NCI-H1930 (cell line): ENCODE measurements around the gene SLC12A8.

ENCODE experiments used
- DNase-seq, 2 experiments: peaks; one replicate each; lab custom pipeline; 2025; lab: John Stamatoyannopoulos, UW

SLC12A8 gene

GRCh38 chr3:125212509-125213363 is at the start of gene SLC12A8:
SLC12A8 (minus strand) TSS chr3:125212748; CDS start chr3:125211349, 1,399 bp downstream.
- DNase-seq = no peak

DNA sequence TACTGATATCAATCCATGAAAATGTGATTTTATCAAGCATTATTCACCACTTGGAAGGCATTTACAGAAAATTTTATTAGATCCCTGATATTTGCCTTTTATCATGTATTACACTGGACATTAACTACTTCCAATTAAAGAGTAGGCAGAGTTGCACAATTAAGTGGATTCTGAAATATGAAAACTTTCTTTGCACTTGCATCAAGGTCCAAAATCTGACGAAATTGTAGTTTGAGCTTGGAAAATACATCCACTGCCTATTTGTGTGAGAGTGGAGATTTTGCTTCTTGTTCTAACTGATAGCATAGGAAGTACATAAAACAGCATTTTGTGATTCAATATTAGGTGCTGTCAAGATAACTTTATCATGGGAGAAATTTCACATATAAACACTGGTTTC is 49.6 kb upstream of the SLC12A8 start:
- no peak for DNase-seq

DNA sequence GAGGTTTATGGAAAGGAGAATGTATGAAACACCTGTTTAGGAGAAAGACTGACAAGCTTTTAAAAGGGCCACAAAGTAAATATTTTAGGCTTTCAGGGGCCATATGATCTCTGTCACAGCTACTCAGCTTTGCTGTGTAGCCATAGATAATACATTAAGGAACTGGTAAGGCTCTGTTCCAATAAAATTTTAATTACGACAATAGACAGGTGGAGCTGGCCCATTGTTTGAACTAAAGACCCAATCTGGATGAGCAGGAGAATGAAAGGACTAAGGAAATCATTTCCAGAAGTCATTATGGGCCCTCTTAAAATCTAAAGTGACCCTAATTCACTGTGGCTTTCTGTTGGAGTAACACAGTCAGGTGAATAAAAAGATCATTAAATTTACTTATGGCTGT is 48.5 kb upstream of the SLC12A8 start:
- peak; percentile 3 to 42 for DNase-seq

DNA sequence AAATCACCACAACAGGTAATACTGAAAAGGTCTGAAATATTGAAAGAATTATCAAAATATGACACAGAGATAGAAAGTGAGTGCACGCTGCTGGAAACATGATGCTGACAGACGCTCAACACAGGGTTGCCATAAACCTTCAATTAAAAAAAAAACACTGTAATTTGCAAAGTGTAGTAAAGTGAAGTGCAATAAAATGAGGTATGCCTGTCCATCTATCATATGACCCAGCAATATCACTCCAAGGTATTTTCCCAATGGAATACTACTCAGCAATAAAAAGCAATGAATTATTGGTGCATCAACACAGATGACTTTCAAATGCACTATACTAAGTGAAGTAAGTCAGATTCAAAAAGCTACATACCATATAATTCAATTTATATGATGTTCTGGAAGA is 47.6 kb upstream of the SLC12A8 start:
- no peak for DNase-seq

DNA sequence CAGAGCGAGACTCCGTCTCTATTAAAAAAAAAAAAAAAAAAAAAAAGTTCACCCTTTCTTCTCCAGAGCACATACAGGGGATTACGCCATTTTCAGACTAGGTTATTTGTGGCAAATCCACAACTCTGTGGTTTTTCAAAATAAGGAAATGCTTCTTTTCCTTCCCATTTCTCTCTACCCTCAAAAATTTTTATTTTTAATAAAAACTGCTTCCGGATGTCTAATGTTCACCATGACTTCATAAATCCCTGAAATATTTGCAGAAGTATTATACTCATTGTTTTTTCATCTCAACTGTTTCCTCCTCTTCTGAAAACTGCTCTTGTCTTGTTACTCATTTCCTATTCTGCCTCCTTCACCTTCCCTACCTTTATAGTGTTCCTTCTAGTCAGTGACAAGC is 45.0 kb upstream of the SLC12A8 start:
- no peak for DNase-seq

DNA sequence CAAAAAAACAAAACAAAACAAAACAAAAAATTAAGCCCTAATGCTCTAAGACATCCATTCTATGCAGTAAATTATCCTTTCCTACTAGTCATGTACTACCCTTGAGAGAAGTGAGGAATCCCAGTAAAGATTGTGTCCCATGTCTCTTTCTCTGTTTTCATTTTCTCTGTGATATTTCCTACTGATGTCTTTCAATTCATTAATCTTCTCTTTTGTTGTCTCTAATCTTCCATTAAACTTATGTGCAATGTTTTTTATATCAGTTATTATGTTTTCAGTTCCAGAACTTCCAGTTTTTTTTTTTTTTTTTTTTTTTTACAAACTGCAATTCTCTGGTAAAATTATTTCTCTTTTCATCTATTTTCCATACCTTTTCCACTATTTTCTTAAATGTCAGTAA is 44.1 kb upstream of the SLC12A8 start:
- no peak for DNase-seq

DNA sequence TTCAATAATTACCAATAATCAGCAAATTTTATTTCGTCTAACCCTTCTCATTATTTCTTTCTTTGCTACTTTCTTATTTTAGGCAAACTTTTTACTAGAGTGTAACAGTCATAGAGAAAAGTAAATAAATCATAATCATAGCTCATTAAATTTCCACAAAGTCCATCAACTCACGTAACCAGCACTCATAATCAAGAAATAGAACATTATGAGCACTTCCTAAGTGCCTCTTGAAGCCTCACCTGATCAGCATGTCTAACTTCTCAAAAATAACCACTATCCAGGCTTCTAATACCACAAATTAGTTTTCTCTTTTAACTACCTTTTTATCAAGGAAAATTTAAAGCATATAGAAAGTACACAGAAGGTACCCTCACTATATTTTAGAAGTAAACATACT is 38.4 kb upstream of the SLC12A8 start:
- no peak for DNase-seq

DNA sequence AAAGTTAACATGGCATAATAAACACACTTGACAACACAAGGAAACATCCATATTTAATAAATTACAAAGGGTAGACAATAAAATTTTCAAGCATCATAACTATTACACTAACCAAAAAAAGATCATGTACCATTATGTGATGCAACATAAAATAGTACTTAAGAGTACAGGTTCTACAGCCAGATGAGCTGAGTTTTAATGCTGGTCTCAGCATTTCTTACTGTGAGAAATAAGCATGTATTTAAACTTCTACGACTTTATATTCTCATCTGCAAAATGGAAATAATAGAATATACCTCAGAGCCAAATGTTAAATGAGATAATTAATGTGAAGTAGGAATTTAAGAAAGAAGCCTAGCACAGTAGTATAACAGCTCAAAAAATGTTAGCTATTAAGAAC is 33.7 kb upstream of the SLC12A8 start:
- DNase-seq = no peak

GRCh38 chr3:125245521-125245920 is 33.0 kb upstream of the SLC12A8 start:
- DNase-seq = no peak

GRCh38 chr3:125240496-125240895 is 27.9 kb upstream of the SLC12A8 start:
- no peak for DNase-seq

- DNase-seq = no peak
Measured at GRCh38 chr3:125239266-125239665, 26.7 kb upstream of the SLC12A8 start.

GRCh38 chr3:125238759-125239158 is 26.2 kb upstream of the SLC12A8 start:
- DNase-seq = no peak

DNA sequence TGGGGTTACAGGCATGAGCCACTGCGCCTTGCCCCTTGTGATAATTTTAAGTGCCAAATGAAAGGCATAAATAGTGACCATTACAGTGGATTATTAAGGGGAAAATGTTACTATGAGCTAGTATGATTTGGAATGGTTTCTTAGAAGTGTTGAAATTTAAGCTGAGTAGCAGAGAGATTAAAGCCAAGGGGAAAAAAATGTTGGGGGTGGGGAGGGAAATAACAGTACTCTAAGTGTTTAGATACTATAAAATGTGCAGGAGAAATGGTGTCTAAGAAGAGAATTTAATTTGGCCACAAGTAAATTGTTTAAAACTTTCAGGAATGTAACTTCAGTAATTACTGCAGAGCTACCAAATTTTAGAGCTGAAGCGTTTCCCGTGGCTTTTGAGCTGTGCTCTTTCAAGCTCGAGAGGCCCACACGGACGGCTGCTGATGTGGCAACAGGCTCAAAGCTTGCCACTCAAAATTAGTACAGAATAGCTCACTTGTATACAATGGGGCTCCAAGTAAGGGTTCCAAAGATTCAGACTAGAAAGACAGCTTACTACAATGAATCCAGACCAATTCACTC is 23.9 kb upstream of the SLC12A8 start:
- no peak for DNase-seq

DNA sequence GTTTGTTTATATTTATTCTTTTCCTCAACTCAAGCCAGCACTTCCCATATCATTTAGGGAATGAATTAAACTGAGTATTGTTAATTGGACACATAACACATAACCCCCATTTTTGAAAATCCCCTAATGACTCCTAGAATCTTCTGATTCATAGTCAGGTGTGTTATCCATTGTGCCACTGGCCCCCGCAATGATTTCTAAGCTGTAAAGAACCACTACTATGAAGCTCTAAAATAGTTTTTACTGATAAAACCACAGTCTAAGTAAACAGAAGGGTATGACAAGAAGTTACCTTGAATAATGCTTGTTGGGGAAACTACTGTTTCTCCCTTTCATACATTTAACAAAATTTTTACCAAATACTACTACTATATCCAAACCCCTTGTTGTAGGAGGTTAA is 22.3 kb upstream of the SLC12A8 start:
- DNase-seq = no peak

GRCh38 chr3:125232401-125232800 is 19.9 kb upstream of the SLC12A8 start:
- no peak for DNase-seq

- DNase-seq = no peak
Measured at GRCh38 chr3:125231895-125232294, 19.3 kb upstream of the SLC12A8 start.

DNA sequence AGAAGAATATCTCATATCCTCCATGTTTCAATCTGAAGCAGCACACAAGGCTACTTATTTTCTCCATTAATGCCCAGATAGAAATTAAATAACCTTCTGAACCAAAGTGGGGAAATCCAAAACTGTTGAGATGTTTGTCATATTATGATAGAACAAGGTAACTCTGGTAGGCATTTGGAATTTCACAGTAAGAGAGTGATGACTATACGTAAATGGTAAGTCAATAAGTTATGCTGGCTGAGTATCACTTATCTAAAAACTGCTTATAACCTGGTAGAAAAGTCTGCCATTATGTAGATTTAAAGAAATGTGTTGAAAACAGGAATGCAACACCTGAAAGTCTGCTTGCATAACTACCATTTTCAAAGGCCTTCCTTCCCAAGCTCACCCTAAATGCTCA is 17.2 kb upstream of the SLC12A8 start:
- DNase-seq = no peak

DNA sequence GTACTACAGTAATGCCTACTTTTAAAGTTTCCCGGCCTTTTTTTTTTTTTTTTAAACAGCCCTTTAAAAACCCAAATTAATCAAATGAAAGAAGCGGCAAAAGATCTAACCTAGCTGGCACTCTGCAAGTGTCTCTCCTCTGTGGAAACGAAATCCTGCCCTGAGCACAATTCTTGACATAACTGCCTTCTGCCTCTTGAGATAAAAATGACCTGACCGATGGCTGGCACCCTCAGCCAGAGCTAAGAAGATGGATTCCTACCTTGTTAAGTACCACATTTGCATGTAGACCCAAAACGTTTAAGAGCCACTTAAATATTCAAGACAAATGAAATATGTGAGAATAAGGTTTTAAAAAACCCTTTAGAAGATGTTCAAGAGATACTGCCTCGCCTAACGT is 16.6 kb upstream of the SLC12A8 start:
- DNase-seq = no peak

DNA sequence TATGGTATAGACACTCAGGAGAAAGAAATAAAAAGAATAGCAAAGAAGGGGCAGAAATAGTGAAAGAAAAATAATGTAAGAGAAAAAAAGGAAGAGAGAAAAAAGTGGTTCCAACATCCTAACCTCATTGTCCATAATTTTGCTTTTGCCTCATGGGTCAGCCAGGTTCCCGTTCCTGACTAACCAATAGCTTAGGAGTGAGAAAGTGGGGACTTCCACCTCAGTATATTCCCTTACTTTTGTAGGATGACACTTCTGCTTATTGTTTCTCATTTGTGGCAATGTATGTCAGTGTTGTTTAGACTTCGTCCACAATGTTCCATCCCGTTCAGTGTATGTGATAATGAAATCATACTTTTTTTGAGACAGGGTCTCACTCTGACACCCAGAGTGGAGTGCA is 9.3 kb upstream of the SLC12A8 start:
- no peak for DNase-seq

DNA sequence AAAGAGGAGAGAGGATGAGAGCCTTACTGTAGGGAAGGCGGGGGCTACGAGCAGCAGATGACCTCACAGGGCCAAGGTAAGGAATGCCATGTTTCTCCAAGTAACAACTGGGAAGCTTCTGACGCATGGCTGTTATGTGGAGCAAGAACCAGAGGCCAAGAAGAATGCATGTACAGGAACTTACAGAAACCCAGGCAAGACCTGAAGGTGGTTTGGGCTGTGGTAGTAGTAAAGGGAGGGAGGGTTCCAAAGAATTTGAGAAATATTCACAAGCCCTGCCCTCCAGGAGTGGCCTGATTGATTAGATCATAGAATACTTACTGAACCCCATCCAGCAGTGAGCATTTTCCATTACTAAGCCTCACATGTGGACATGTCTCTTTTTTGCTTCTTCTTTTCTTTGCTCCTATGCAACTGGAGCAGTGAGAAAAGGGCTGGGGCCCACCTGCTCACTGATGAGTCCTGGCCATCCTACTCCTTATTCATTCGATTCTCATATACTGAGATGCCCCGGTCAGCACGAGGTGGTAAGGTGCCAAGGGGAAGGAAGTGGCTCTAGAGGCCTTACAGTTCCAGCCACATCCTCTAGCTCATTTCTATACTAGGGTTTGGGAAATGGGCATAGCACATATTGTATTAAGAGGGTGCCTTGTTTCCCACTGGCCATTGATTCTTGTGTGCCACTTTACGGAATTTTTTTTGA is 8.3 kb upstream of the SLC12A8 start:
- no peak for DNase-seq

DNA sequence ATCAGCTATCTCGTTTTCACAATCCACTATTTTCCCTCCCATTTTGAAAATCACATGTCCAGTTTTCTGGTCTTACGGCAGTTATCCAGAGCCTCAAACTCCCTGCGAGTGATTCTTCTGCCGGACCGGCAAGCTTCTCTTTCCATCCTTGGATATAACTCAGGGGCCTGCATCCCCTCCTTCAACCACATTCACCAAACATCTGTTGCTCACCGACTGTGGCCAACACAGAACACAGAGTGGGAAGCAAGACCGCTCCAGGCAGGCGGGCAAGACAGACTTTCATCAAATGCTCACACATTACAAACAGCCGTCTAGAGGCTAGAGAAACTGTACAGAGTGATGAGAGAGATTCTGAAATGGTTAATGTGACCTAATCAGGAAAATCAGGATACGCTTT is 7.6 kb upstream of the SLC12A8 start:
- no peak for DNase-seq

DNA sequence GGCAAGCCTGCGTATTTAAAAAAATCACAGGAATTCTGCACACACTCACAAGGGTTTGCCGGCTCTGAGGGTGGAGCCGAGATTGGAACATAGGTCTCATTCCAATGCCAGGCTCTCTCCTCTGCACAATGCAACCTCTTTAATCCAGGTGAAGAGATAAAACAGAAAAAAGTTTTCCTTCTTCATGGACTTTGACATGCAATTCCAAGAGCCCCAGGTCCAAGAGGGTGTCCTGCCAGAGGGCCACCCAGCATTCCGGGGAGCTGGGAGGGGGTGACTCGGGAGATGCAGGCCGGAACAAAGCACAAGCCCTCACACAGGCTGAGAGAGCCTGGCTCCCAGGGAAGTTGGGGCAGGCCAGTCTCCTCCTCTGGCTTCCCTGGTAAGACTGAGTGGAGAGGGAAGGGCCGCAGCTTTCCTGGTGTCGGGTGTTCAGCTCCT is 6.7 kb upstream of the SLC12A8 start:
- DNase-seq = no peak

DNA sequence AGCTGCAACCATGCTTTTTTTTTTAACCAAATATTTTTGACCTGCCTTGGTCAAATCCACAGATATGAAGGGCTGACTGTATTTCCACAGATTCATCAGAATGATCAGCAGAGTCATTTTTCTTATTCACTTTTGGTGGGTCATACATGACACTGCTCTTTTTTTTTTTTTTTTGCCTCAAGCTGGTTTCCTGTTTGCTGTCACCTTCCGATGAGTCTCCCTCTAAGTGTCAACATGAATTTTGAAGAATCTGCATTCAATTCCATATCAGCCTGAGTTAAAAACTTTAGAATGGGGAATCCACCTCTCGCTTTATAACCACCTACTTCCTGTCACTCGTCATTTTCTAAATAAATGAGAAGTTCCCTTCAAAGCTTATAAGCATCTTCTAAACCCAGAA is 2.2 kb upstream of the SLC12A8 start:
- DNase-seq = no peak
